HEK293 (cell line): ENCODE data around the gene PLA2G4B.

Experiments
- MEIS1 ChIP-seq: sonication (generic); formaldehyde crosslinking; IDR thresholded peaks from 2 replicates; pipeline ENCODE4 v1.8.1; 2022; ENCODE audit warnings: missing genetic modification reagents, mild to moderate bottlenecking, borderline replicate concordance
- REPIN1 ChIP-seq: fragments of 450-650 bp; formaldehyde crosslinking; IDR thresholded peaks from 2 replicates; pipeline ENCODE4 v1.5.1; 2017; ENCODE audit warnings: missing biosample characterization, missing genetic modification characterization, low read depth
- ZNF23 ChIP-seq: fragments of 450-650 bp; formaldehyde crosslinking; IDR thresholded peaks from 2 replicates; pipeline ENCODE4 v1.5.1; 2016; ENCODE audit warnings: missing biosample characterization, missing genetic modification characterization, borderline replicate concordance
- ZNF274 ChIP-seq, 2 experiments: fragments of 200-500 bp in 1 of 2; fragments of 450-650 bp in 1 of 2; sonication (Bioruptor generic) in 1 of 2; formaldehyde crosslinking in 1 of 2; IDR thresholded peaks; 2 replicates each; pipeline versions ENCODE4 v1.5.1 to v1.6.1; 2014 to 2016; ENCODE audit warnings: borderline replicate concordance in 1 of 2, inconsistent platforms in 1 of 2, low read length in 1 of 2, missing biosample characterization in 1 of 2, missing genetic modification characterization in 1 of 2
- ZNF426 ChIP-seq: fragments of 450-650 bp; formaldehyde crosslinking; IDR thresholded peaks from 2 replicates; pipeline ENCODE4 v1.5.1; 2017; ENCODE audit warnings: missing biosample characterization, missing genetic modification characterization, mild to moderate bottlenecking, inconsistent platforms, moderate library complexity
- ZNF670 ChIP-seq: fragments of 450-650 bp; formaldehyde crosslinking; IDR thresholded peaks from 2 replicates; pipeline ENCODE4 v1.5.1; 2016; ENCODE audit warnings: missing biosample characterization, missing genetic modification characterization, low read depth
- TF ChIP-seq, protein P1 (sequence below): fragments of 450-650 bp; formaldehyde crosslinking; IDR thresholded peaks from 2 replicates; pipeline ENCODE4 v1.5.1; 2016; ENCODE audit warnings: missing biosample characterization, missing genetic modification characterization
- TF ChIP-seq, protein P2 (sequence below): fragments of 450-650 bp; formaldehyde crosslinking; IDR thresholded peaks from 2 replicates; pipeline ENCODE4 v1.5.1; 2016; ENCODE audit warnings: missing biosample characterization, missing genetic modification characterization
- TF ChIP-seq, protein P3 (sequence below): IDR thresholded peaks from 2 replicates; pipeline ENCODE4 v1.6.1; 2011; ENCODE audit warnings: mild to moderate bottlenecking, low read depth, low read length, borderline replicate concordance

DNA sequence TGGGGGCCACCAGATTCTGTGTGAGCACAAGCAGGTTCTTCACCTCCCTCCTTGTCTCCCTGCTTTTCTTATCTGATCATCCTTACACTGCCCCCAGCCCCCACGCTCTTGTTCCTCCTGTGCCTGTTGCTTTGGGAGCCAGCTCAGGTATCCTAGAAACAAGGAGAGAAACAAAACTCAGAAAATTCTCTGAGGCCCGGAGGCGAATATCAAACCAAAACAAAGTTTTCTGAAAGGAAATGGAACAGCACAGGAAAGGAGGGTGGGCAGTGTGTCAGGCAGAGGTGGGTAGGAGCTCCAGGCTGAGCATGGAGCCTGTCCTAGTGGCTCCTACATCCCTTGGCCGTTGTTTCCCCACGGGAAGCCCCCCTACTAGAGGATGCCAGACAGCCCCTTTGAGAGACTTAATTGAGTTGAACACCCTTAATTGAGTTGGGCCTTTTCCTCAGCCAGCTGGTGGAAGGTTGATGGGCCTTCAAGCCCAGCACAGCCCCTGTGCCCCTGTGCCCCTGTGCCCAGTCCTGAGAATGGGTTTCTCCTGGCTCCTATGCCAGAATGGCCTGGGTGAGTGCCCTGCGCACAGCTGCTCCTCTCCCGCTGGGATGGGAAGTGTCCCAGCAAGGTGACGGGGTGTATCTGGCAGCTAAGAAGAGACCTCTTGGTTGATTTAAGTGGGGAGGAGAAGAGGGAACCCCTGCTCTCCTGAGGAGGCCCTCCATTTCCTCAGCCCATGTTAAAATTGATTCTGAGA lies 33.6 kb upstream of the PLA2G4B start:
- no peak for TF ChIP-seq ZNF426 (tag by site-specific recombination)
- no peak for TF ChIP-seq MEIS1 (CRISPR knock-in tag)
- TF ChIP-seq, protein P1, sequence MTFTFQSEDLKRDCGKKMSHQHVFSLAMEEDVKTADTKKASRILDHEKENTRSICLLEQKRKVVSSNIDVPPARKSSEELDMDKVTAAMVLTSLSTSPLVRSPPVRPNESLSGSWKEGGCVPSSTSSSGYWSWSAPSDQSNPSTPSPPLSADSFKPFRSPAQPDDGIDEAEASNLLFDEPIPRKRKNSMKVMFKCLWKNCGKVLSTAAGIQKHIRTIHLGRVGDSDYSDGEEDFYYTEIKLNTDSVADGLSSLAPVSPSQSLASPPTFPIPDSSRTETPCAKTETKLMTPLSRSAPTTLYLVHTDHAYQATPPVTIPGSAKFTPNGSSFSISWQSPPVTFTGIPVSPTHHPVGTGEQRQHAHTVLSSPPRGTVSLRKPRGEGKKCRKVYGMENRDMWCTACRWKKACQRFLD (tag by site-specific recombination): no peak
- no peak for TF ChIP-seq ZNF670 (tag by site-specific recombination)
- no peak for TF ChIP-seq ZNF23 (tag by site-specific recombination)
- TF ChIP-seq, protein P2, sequence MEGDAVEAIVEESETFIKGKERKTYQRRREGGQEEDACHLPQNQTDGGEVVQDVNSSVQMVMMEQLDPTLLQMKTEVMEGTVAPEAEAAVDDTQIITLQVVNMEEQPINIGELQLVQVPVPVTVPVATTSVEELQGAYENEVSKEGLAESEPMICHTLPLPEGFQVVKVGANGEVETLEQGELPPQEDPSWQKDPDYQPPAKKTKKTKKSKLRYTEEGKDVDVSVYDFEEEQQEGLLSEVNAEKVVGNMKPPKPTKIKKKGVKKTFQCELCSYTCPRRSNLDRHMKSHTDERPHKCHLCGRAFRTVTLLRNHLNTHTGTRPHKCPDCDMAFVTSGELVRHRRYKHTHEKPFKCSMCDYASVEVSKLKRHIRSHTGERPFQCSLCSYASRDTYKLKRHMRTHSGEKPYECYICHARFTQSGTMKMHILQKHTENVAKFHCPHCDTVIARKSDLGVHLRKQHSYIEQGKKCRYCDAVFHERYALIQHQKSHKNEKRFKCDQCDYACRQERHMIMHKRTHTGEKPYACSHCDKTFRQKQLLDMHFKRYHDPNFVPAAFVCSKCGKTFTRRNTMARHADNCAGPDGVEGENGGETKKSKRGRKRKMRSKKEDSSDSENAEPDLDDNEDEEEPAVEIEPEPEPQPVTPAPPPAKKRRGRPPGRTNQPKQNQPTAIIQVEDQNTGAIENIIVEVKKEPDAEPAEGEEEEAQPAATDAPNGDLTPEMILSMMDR (tag by site-specific recombination): no peak
- TF ChIP-seq, protein P3, sequence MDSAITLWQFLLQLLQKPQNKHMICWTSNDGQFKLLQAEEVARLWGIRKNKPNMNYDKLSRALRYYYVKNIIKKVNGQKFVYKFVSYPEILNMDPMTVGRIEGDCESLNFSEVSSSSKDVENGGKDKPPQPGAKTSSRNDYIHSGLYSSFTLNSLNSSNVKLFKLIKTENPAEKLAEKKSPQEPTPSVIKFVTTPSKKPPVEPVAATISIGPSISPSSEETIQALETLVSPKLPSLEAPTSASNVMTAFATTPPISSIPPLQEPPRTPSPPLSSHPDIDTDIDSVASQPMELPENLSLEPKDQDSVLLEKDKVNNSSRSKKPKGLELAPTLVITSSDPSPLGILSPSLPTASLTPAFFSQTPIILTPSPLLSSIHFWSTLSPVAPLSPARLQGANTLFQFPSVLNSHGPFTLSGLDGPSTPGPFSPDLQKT: no peak
- no peak for TF ChIP-seq ZNF274 (IDR thresholded peaks at IDR 0.05; ENCODE audit: low read length)
- TF ChIP-seq ZNF274 (tag by site-specific recombination; IDR thresholded peaks at IDR 0.05; ENCODE audit: borderline replicate concordance): no peak
- TF ChIP-seq REPIN1 (tag by site-specific recombination): no peak
